CD14-positive monocyte (primary cell): ENCODE results near the gene MYADML2. TPM values are rescaled to one million over a fixed set of nuclear protein-coding genes. Genes with fewer than 3 reads are reported as not detected.
A peak's percentile ranks its signal among the peaks of the same experiment; 100 is the strongest.

Experiments
- DNase-seq, 3 donors: peaks; one replicate each; pipeline ENCODE4 v3.0.0-alpha.2; 2011 to 2022
- H2AFZ ChIP-seq: 2 replicates; pipeline ENCODE4 v1.6.0; 2012; ENCODE audit warnings: mild to moderate bottlenecking, low read depth, low read length, inconsistent platforms; ENCODE audit not compliant: insufficient read depth, poor library complexity, severe bottlenecking
- H3K27ac ChIP-seq, 2 donors: 1 replicate in 1 of 2; 2 replicates in 1 of 2; pipeline ENCODE4 v1.5.1; 2012 to 2013; ENCODE audit warnings: low read length in 2 of 2, control low read depth in 1 of 2, inconsistent platforms in 1 of 2, low read depth in 1 of 2, mild to moderate bottlenecking in 1 of 2
- H3K27me3 ChIP-seq, 2 donors: one replicate each; pipeline versions ENCODE4 v1.6.0 to v1.6.1; 2011 to 2013; ENCODE audit warnings: low read length in 2 of 2; ENCODE audit not compliant: control insufficient read depth in 2 of 2, insufficient read depth in 2 of 2
- H3K36me3 ChIP-seq, 2 donors: replicated peaks in 1 of 2; 1 replicate in 1 of 2; 2 replicates in 1 of 2; pipeline versions ENCODE4 v1.5.1 to v1.6.1; 2012 to 2013; ENCODE audit warnings: low read length in 2 of 2, control low read depth in 1 of 2, inconsistent platforms in 1 of 2, mild to moderate bottlenecking in 1 of 2; ENCODE audit not compliant: insufficient read depth in 2 of 2, control insufficient read depth in 1 of 2
- H3K4me1 ChIP-seq, 2 donors: 1 replicate in 1 of 2; 2 replicates in 1 of 2; pipeline versions ENCODE4 v1.5.1 to v1.6.1; 2012 to 2013; ENCODE audit warnings: low read length in 2 of 2, control low read depth in 1 of 2, inconsistent platforms in 1 of 2, mild to moderate bottlenecking in 1 of 2, moderate library complexity in 1 of 2; ENCODE audit not compliant: insufficient read depth in 2 of 2, control insufficient read depth in 1 of 2
- H3K4me2 ChIP-seq: replicated peaks from 2 replicates; pipeline ENCODE3; 2012; ENCODE audit warnings: low read length, moderate library complexity, mild to moderate bottlenecking; ENCODE audit not compliant: poor library complexity, severe bottlenecking; ENCODE audit errors: extremely low read depth
- H3K4me3 ChIP-seq, 3 experiments: fragments of 200-600 bp in 1 of 3; sonication (generic) in 1 of 3; replicated peaks in 1 of 3; 1 replicate in 2 of 3; 2 replicates in 1 of 3; pipeline ENCODE4 v1.5.1; 2011 to 2013; ENCODE audit warnings: low read length in 3 of 3, mild to moderate bottlenecking in 3 of 3, control low read depth in 2 of 3, low read depth in 2 of 3, inconsistent platforms in 1 of 3, moderate library complexity in 1 of 3
- H3K79me2 ChIP-seq: 2 replicates; pipeline ENCODE4 v1.6.0; 2012; ENCODE audit warnings: mild to moderate bottlenecking, control low read depth, inconsistent platforms, low read length, moderate library complexity; ENCODE audit not compliant: insufficient read depth
- H3K9ac ChIP-seq: 2 replicates; pipeline ENCODE4 v1.6.0; 2017; ENCODE audit warnings: low read length, mild to moderate bottlenecking; ENCODE audit not compliant: insufficient read depth, poor library complexity, severe bottlenecking
- H3K9me3 ChIP-seq, 2 donors: replicated peaks in 1 of 2; 1 replicate in 1 of 2; 2 replicates in 1 of 2; pipeline versions ENCODE4 v1.5.1 to v1.6.1; 2012 to 2013; ENCODE audit warnings: low read length in 2 of 2, control low read depth in 1 of 2; ENCODE audit not compliant: control insufficient read depth in 1 of 2, insufficient read depth in 1 of 2
- H4K20me1 ChIP-seq: 2 replicates; pipeline ENCODE4 v1.6.0; 2012; ENCODE audit warnings: mild to moderate bottlenecking, low read length, control low read depth, moderate library complexity; ENCODE audit not compliant: insufficient read depth
- H3K27ac Mint-ChIP-seq, 7 donors: one replicate each; pipeline ENCODE4 v1.8.0; 2020; ENCODE audit warnings: mild to moderate bottlenecking in 7 of 7, mixed read lengths in 7 of 7, moderate library complexity in 6 of 7, inconsistent platforms in 2 of 7
- H3K27me3 Mint-ChIP-seq, 3 donors: one replicate each; pipeline ENCODE4 v1.8.0; 2021 to 2022; ENCODE audit warnings: low read depth in 3 of 3, mild to moderate bottlenecking in 3 of 3, mixed read lengths in 3 of 3, moderate library complexity in 3 of 3, inconsistent platforms in 1 of 3
- H3K36me3 Mint-ChIP-seq, 2 donors: one replicate each; pipeline ENCODE4 v1.8.0; 2020; ENCODE audit warnings: mixed read lengths in 2 of 2, inconsistent platforms in 1 of 2, mild to moderate bottlenecking in 1 of 2
- H3K4me1 Mint-ChIP-seq: one replicate; pipeline ENCODE4 v1.8.0; 2020; ENCODE audit warnings: mild to moderate bottlenecking, mixed read lengths
- H3K4me3 Mint-ChIP-seq, 2 donors: one replicate each; pipeline ENCODE4 v1.8.0; 2020; ENCODE audit warnings: mild to moderate bottlenecking in 2 of 2, mixed read lengths in 2 of 2, moderate library complexity in 1 of 2
- H3K9me3 Mint-ChIP-seq, 7 donors: one replicate each; pipeline ENCODE4 v1.8.0; 2020 to 2022; ENCODE audit warnings: mixed read lengths in 7 of 7, mild to moderate bottlenecking in 6 of 7, moderate library complexity in 6 of 7, inconsistent platforms in 2 of 7
- WGBS: methylation state at CpG from one replicate; pipeline ENCODE4 v1.1.5; 2013; ENCODE audit warnings: missing lambda C conversion rate; ENCODE audit not compliant: insufficient coverage; 5-methylcytosine and 5-hydroxymethylcytosine counted together
- intact Hi-C, 2 donors: fragments of 100-400 bp; cut with micrococcal nuclease; formaldehyde crosslinking; loops; one replicate each; pipeline versions ENCODE4 v1.15.0 to v1.15.1; 2023
- polyA plus RNA-seq, 3 donors: library from polyadenylated mRNA; depleted of rRNA in 1 of 3; unstranded in 2 of 3; stranded (reverse) in 1 of 3; fragments of 300-500 nt in 2 of 3; fragments of >200 nt in 1 of 3; fragmentation: Illumina TruSeq in 2 of 3; gene quantifications; 1 replicate in 2 of 3; 2 replicates in 1 of 3; pipeline ENCODE4 v1.2.3, GENCODE V29; 2012 to 2021
- TF ChIP-seq, protein P1 (sequence below): fragments of 200-600 bp; IDR thresholded peaks from one replicate; pipeline ENCODE4 v1.8.0; 2022; ENCODE audit warnings: antibody characterized with exemption, mild to moderate bottlenecking

MYADML2 gene
- polyA plus RNA-seq, 3 donors, result not detected

DNA sequence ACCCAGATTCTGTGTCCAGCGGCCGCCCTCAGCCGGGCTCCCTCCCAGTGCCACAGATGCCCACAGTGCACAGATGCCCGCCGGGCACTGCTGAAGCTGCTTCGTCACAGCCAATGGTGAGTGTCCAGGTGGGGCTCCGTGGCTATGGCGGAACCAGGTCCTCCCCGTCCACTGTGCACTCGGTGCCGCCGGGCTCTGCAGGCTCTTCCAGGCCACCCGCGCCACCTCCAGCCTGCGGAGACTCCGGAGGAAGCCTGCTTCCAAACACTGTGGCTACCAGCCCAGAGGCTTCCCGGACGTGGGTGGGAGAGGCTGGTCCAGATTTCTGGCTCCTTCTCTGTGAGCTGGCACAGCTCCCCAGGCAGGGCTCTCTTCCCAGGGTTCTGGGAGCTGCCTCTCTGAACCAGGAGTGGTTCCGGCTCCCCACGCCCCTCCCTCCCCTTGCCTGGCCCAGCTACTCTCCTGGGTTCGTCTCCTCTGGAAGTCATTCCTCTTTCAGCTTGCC lies 7.1 kb downstream of the MYADML2 start:
- Mint-ChIP-seq H3K27ac (no peak overlapping the region), H3K4me3 (peak overlapping the region in 1 of 2 donors; percentile 26), H3K27me3 (peaks cover 20 to 64% (median 36%) of the 10 kb centered on the region in 3 donors), H3K4me1 (peaks cover 15% of the 10 kb centered on the region), H3K9me3 (peaks cover 0 to 4% (median 0%) of the 10 kb centered on the region in 7 donors), H3K36me3 (no peaks in the 10 kb centered on the region)
- Histone ChIP-seq H3K27me3 (peaks cover 0 to 23% of the 10 kb centered on the region in 2 donors), H2AFZ (no peak overlapping the region), H3K79me2 (no peaks in the 10 kb centered on the region), H3K27ac (no peak overlapping the region), H3K9me3 (no peaks in the 10 kb centered on the region), H4K20me1 (no peaks in the 10 kb centered on the region), H3K36me3 (no peaks in the 10 kb centered on the region), H3K9ac (no peak overlapping the region), H3K4me1 (peaks cover 10 to 16% of the 10 kb centered on the region in 2 donors), H3K4me2 (no peak overlapping the region), H3K4me3 (no peak overlapping the region)
- intact Hi-C loops, result no loop called here
- DNase-seq, result no peak
- 92% methylated on average over 13 of the region's 21 CpGs for WGBS
- TF ChIP-seq, protein P1, sequence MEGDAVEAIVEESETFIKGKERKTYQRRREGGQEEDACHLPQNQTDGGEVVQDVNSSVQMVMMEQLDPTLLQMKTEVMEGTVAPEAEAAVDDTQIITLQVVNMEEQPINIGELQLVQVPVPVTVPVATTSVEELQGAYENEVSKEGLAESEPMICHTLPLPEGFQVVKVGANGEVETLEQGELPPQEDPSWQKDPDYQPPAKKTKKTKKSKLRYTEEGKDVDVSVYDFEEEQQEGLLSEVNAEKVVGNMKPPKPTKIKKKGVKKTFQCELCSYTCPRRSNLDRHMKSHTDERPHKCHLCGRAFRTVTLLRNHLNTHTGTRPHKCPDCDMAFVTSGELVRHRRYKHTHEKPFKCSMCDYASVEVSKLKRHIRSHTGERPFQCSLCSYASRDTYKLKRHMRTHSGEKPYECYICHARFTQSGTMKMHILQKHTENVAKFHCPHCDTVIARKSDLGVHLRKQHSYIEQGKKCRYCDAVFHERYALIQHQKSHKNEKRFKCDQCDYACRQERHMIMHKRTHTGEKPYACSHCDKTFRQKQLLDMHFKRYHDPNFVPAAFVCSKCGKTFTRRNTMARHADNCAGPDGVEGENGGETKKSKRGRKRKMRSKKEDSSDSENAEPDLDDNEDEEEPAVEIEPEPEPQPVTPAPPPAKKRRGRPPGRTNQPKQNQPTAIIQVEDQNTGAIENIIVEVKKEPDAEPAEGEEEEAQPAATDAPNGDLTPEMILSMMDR, result no peak

DNA sequence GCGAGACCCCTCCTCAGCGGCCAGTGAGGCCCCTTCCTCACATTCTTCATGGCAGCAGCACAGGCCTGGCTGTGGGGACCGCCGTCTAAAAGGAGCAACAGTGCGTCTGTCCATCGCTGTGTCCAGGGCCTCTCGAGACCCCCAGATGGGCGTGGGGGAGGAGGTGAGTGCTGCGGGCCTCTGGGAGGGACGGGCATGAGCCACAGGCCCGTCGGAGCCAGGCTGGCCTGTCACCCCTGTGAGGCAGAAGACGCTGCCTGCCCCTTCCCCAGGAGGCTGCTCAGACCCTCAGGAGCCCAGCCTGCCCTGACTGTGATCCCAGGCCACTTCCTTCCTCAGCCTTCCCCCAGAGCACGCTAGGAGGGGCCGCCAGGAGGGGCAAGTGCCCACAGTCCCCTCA lies 7.8 kb downstream of the MYADML2 start:
- Histone ChIP-seq H3K4me1 (peaks cover 10 to 16% of the 10 kb centered on the region in 2 donors), H3K9ac (no peak overlapping the region), H3K4me3 (no peak overlapping the region), H2AFZ (no peak overlapping the region), H3K9me3 (no peaks in the 10 kb centered on the region), H3K36me3 (no peaks in the 10 kb centered on the region), H3K4me2 (no peak overlapping the region), H4K20me1 (no peaks in the 10 kb centered on the region), H3K27me3 (peaks cover 0 to 23% of the 10 kb centered on the region in 2 donors), H3K79me2 (no peaks in the 10 kb centered on the region), H3K27ac (no peak overlapping the region)
- DNase-seq, result no peak
- Mint-ChIP-seq H3K27ac (no peak overlapping the region), H3K4me1 (peaks cover 15% of the 10 kb centered on the region), H3K36me3 (no peaks in the 10 kb centered on the region), H3K9me3 (peaks cover 0 to 4% (median 0%) of the 10 kb centered on the region in 7 donors), H3K4me3 (peak overlapping the region in 1 of 2 donors; percentile 42), H3K27me3 (peaks cover 21 to 65% (median 36%) of the 10 kb centered on the region in 3 donors)
- intact Hi-C loops, result no loop called here
- TF ChIP-seq, protein P1, result no peak
- WGBS, result 54% methylated on average over 13 of the region's 15 CpGs
